A673 (cell line): ENCODE results near the gene ZBTB8A. TPM values are rescaled to one million over a fixed set of nuclear protein-coding genes. Genes with fewer than 3 reads are reported as not detected.
"Not testable (repeated sequence)": the region's sequence is repeated elsewhere in the genome, so short reads cannot be mapped to it uniquely, and the experiment has no call there.

Source experiments
- BruUV-seq: library from RNA; stranded (reverse); fragments of 400-500 nt; replicated peaks from 2 replicates; lab custom pipeline; 2021; lab: Mats Ljungman, UMichigan
- CTCF ChIA-PET: fragments of 300-600 bp; sonication (Branson Sonifier 250); formaldehyde crosslinking; loops from one replicate; lab custom pipeline; 2022; ENCODE audit warnings: antibody characterized with exemption; lab: Charles Lee
- POLR2A ChIA-PET: fragments of 300-600 bp; sonication (Branson Sonifier 250); formaldehyde crosslinking; loops from one replicate; lab custom pipeline; 2022; ENCODE audit warnings: antibody characterized with exemption; ENCODE audit not compliant: low non-redundant PET; lab: Charles Lee
- DNase-seq: peaks from one replicate; pipeline ENCODE4 v3.0.0-alpha.2; 2015; ENCODE audit warnings: low spot score
- H3K27ac ChIP-seq: fragments of 200-600 bp; sonication (generic); 2 replicates; pipeline ENCODE4 v1.5.1; 2016; ENCODE audit warnings: mixed run types, low read depth, mild to moderate bottlenecking, mixed read lengths, antibody characterized with exemption, low read length; ENCODE audit not compliant: poor library complexity, severe bottlenecking
- H3K27me3 ChIP-seq: fragments of 200-600 bp; sonication (generic); replicated peaks from 2 replicates; pipeline ENCODE4 v1.6.1; 2017; ENCODE audit warnings: mixed run types, low read depth, mild to moderate bottlenecking, mixed read lengths, antibody characterized with exemption, low read length; ENCODE audit not compliant: insufficient read depth, poor library complexity
- H3K36me3 ChIP-seq: fragments of 200-600 bp; sonication (generic); 2 replicates; pipeline ENCODE4 v1.6.1; 2016; ENCODE audit warnings: mixed run types, mild to moderate bottlenecking, mixed read lengths, antibody characterized with exemption, low read length; ENCODE audit not compliant: insufficient read depth, poor library complexity, severe bottlenecking
- H3K4me1 ChIP-seq: fragments of 200-600 bp; sonication (generic); 2 replicates; pipeline ENCODE4 v1.6.1; 2017; ENCODE audit warnings: mixed run types, mild to moderate bottlenecking, mixed read lengths, antibody characterized with exemption, low read length; ENCODE audit not compliant: insufficient read depth, poor library complexity, severe bottlenecking
- H3K4me3 ChIP-seq: fragments of 200-600 bp; sonication (generic); 2 replicates; pipeline ENCODE4 v1.5.1; 2016; ENCODE audit warnings: low read depth, mixed run types, mild to moderate bottlenecking, mixed read lengths, low read length; ENCODE audit not compliant: poor library complexity, severe bottlenecking
- H3K9me3 ChIP-seq: fragments of 200-600 bp; sonication (generic); 2 replicates; pipeline ENCODE4 v1.6.1; 2016; ENCODE audit warnings: mixed run types, low read depth, mild to moderate bottlenecking, mixed read lengths, antibody characterized with exemption, low read length; ENCODE audit not compliant: poor library complexity, severe bottlenecking
- CTCF ChIP-seq: fragments of 300-800, 200-600 bp; sonication (generic); conservative IDR thresholded peaks from 2 replicates; pipeline ENCODE4 v1.5.1; 2017; ENCODE audit warnings: low read depth, mild to moderate bottlenecking, antibody characterized with exemption, low read length, moderate library complexity, mixed read lengths
- EZH2 ChIP-seq: fragments of 200-600 bp; sonication (generic); IDR thresholded peaks from 2 replicates; pipeline ENCODE4 v1.6.1; 2017; ENCODE audit warnings: borderline replicate concordance, low read depth, mild to moderate bottlenecking, mixed read lengths, antibody characterized with exemption, low read length; ENCODE audit not compliant: poor library complexity, severe bottlenecking
- intact Hi-C: fragments of 100-400 bp; cut with micrococcal nuclease; formaldehyde crosslinking; loops from one replicate; pipeline ENCODE4 v1.10.0; 2022; ENCODE audit not compliant: unreplicated experiment
- total RNA-seq: library from RNA; stranded (reverse); gene quantifications from 2 replicates; pipeline ENCODE4 v1.2.3, GENCODE V29; 2021

ZBTB8A gene
- total RNA-seq, 1 experiment from 2014 or later: 6.4 TPM

- BruUV-seq: no TSS peak
- ChIA-PET CTCF (no interaction called here), POLR2A (no interaction called here)
- H3K27me3 ChIP-seq: no peaks in the 10 kb centered on the region
- H3K4me1 ChIP-seq: no peaks in the 10 kb centered on the region
- peaks cover 3% of the 10 kb centered on the region for H3K36me3 ChIP-seq
- H3K27ac ChIP-seq: no peak overlapping the region
- intact Hi-C loops: no loop called here
- H3K4me3 ChIP-seq: no peak overlapping the region
- no peaks in the 10 kb centered on the region for H3K9me3 ChIP-seq
- TF ChIP-seq EZH2 (no peak), CTCF (no peak)
- no peak for DNase-seq
These were observed 84.5 kb downstream of the ZBTB8A start for GRCh38 chr1:32623775-32624174.

GRCh38 chr1:32626176-32626575, 86.9 kb downstream of the ZBTB8A start:
- Histone ChIP-seq H3K36me3 (peaks cover 8% of the 10 kb centered on the region), H3K4me3 (no peak overlapping the region), H3K27ac (no peak overlapping the region), H3K4me1 (no peaks in the 10 kb centered on the region), H3K27me3 (no peaks in the 10 kb centered on the region), H3K9me3 (no peaks in the 10 kb centered on the region)
- TF ChIP-seq CTCF (no peak), EZH2 (no peak)
- no peak for DNase-seq
- intact Hi-C loops: no loop called here
- ChIA-PET POLR2A (no interaction called here), CTCF (no interaction called here)
- no TSS peak for BruUV-seq

GRCh38 chr1:32627596-32628162, 88.5 kb downstream of the ZBTB8A start:
- BruUV-seq: no TSS peak
- no peak for DNase-seq
- no peak overlapping the region for H3K4me3 ChIP-seq
- H3K36me3 ChIP-seq: peaks cover 9% of the 10 kb centered on the region
- CTCF ChIA-PET: no interaction called here
- H3K4me1 ChIP-seq: no peaks in the 10 kb centered on the region
- no peaks in the 10 kb centered on the region for H3K9me3 ChIP-seq
- no peak overlapping the region for H3K27ac ChIP-seq
- no peak for TF ChIP-seq EZH2
- TF ChIP-seq CTCF: no peak
- intact Hi-C loops: no loop called here
- POLR2A ChIA-PET: no interaction called here
- H3K27me3 ChIP-seq: no peaks in the 10 kb centered on the region

GRCh38 chr1:32630173-32630572, 90.9 kb downstream of the ZBTB8A start:
- H3K4me3 ChIP-seq, intact Hi-C loops, H3K27ac ChIP-seq, CTCF ChIA-PET, BruUV-seq, H3K4me1 ChIP-seq, DNase-seq, H3K27me3 ChIP-seq, H3K9me3 ChIP-seq: not testable (repeated sequence)
- peaks cover 19% of the 10 kb centered on the region for H3K36me3 ChIP-seq
- POLR2A ChIA-PET: interaction anchor here (0.6 kb wide), 1 partner anchor 41 kb away, joined by 4 read pairs; no protein-coding TSS in a partner anchor
